Activated CD4-positive, alpha-beta memory T cell treated with anti-CD3 and anti-CD28 coated beads for 36 hours (primary cell): Measurements from ENCODE around the gene E2F4. TPM values are rescaled to one million over a fixed set of nuclear protein-coding genes. Genes with fewer than 3 reads are reported as not detected.

Experiments used
- CTCF ChIA-PET: fragments of 350-600 bp; sonication (Branson Sonifier 250); formaldehyde crosslinking; loops from one replicate; lab custom pipeline; 2021; ENCODE audit warnings: antibody characterized with exemption, inconsistent platforms; lab: Charles Lee
- POLR2A ChIA-PET: fragments of 350-600 bp; sonication (Branson Sonifier 250); formaldehyde crosslinking; loops from one replicate; lab custom pipeline; 2021; ENCODE audit warnings: antibody characterized with exemption; lab: Charles Lee
- DNase-seq: peaks from one replicate; pipeline ENCODE4 v3.0.0-alpha.2; 2020
- H3K27ac Mint-ChIP-seq: one replicate; pipeline ENCODE4 v1.8.0; 2021; ENCODE audit warnings: mixed read lengths
- H3K27me3 Mint-ChIP-seq: one replicate; pipeline ENCODE4 v1.8.0; 2021; ENCODE audit warnings: mixed read lengths
- H3K36me3 Mint-ChIP-seq: one replicate; pipeline ENCODE4 v1.8.0; 2021; ENCODE audit warnings: mixed read lengths
- H3K4me1 Mint-ChIP-seq: one replicate; pipeline ENCODE4 v1.8.0; 2021; ENCODE audit warnings: low read depth, mixed read lengths
- H3K4me3 Mint-ChIP-seq: one replicate; pipeline ENCODE4 v1.8.0; 2021; ENCODE audit warnings: mild to moderate bottlenecking, mixed read lengths
- H3K9me3 Mint-ChIP-seq: one replicate; pipeline ENCODE4 v1.8.0; 2021; ENCODE audit warnings: mixed read lengths
- intact Hi-C: fragments of 100-400 bp; cut with micrococcal nuclease; formaldehyde crosslinking; loops from one replicate; pipeline ENCODE4 v1.15.1; 2023
- total RNA-seq, 2 experiments: library from RNA; stranded (reverse); gene quantifications; one replicate each; pipeline ENCODE4 v1.2.3, GENCODE V29; 2021

E2F4 gene
- total RNA-seq, 2 experiments from 2014 or later, result 91.6 to 92.3 TPM

GRCh38 chr16:67185651-67186134 is 6.3 kb upstream of the E2F4 start:
- ChIA-PET POLR2A (interaction anchor here (1.0 to 1.5 kb wide), 2 partner anchors 11 to 41 kb away, joined by 4 read pairs; partner anchors contain the start of gene TMEM208), CTCF (interaction anchor here (0.6 to 4.0 kb wide), 34 partner anchors 9 to 236 kb away, joined by 3 to 57 read pairs (median 6); partner anchors contain the start of genes B3GNT9, CES3, FBXL8 and NOL3)
- H3K4me3 Mint-ChIP-seq, result no peak overlapping the region
- no peaks in the 10 kb centered on the region for H3K36me3 Mint-ChIP-seq
- H3K4me1 Mint-ChIP-seq, result peaks cover 12% of the 10 kb centered on the region
- no peaks in the 10 kb centered on the region for H3K9me3 Mint-ChIP-seq
- no peak overlapping the region for H3K27ac Mint-ChIP-seq
- no peak for DNase-seq
- H3K27me3 Mint-ChIP-seq, result peaks cover 8% of the 10 kb centered on the region
- intact Hi-C loops, result loop anchor here (1.0 kb wide), 2 partner anchors 167 to 208 kb away; no protein-coding TSS in a partner anchor

- CTCF ChIA-PET, result interaction anchor here (1.9 to 2.7 kb wide), 2 partner anchors 15 to 226 kb away, joined by 6 to 14 read pairs; partner anchors contain the start of genes CES3 and NOL3
- intact Hi-C loops, result no loop called here
Measured at GRCh38 chr16:67186550-67186950, 5.4 kb upstream of the E2F4 start.

GRCh38 chr16:67187175-67187890 is 4.6 kb upstream of the E2F4 start:
- intact Hi-C loops, result no loop called here
- DNase-seq, result no peak
- H3K36me3 Mint-ChIP-seq, result no peaks in the 10 kb centered on the region
- no peak overlapping the region for H3K4me3 Mint-ChIP-seq
- H3K27me3 Mint-ChIP-seq, result peaks cover 8% of the 10 kb centered on the region
- no peaks in the 10 kb centered on the region for H3K9me3 Mint-ChIP-seq
- CTCF ChIA-PET, result no interaction called here
- no peak overlapping the region for H3K27ac Mint-ChIP-seq
- H3K4me1 Mint-ChIP-seq, result peaks cover 22% of the 10 kb centered on the region
- POLR2A ChIA-PET, result no interaction called here

More at GRCh38 chr16:67186550-67186950, 5.4 kb upstream of the E2F4 start:
- POLR2A ChIA-PET, result no interaction called here
- Mint-ChIP-seq H3K27ac (no peak overlapping the region), H3K4me3 (no peak overlapping the region), H3K27me3 (peaks cover 8% of the 10 kb centered on the region), H3K36me3 (no peaks in the 10 kb centered on the region), H3K9me3 (no peaks in the 10 kb centered on the region), H3K4me1 (peaks cover 17% of the 10 kb centered on the region)
- DNase-seq, result no peak

GRCh38 chr16:67188323-67188722 is 3.6 kb upstream of the E2F4 start:
- CTCF ChIA-PET, result interaction anchor here (1.8 kb wide), 1 partner anchor 10 kb away, joined by 8 read pairs; no protein-coding TSS in a partner anchor
- H3K4me1 Mint-ChIP-seq, result peaks cover 30% of the 10 kb centered on the region
- H3K27me3 Mint-ChIP-seq, result peaks cover 8% of the 10 kb centered on the region
- peak overlapping the region; percentile 43 for H3K27ac Mint-ChIP-seq
- peaks cover 4% of the 10 kb centered on the region for H3K36me3 Mint-ChIP-seq
- H3K4me3 Mint-ChIP-seq, result no peak overlapping the region
- intact Hi-C loops, result no loop called here
- DNase-seq, result no peak
- no peaks in the 10 kb centered on the region for H3K9me3 Mint-ChIP-seq
- POLR2A ChIA-PET, result no interaction called here

GRCh38 chr16:67188798-67189197 is 3.2 kb upstream of the E2F4 start:
- Mint-ChIP-seq H3K9me3 (no peaks in the 10 kb centered on the region), H3K36me3 (peaks cover 5% of the 10 kb centered on the region), H3K27ac (no peak overlapping the region), H3K4me1 (peaks cover 35% of the 10 kb centered on the region), H3K4me3 (no peak overlapping the region), H3K27me3 (peaks cover 8% of the 10 kb centered on the region)
- DNase-seq, result no peak
- CTCF ChIA-PET, result interaction anchor here (1.3 to 1.8 kb wide), 3 partner anchors 9 to 236 kb away, joined by 5 to 8 read pairs (median 5); no protein-coding TSS in a partner anchor
- intact Hi-C loops, result no loop called here
- POLR2A ChIA-PET, result no interaction called here

GRCh38 chr16:67190041-67190440 is 1.9 kb upstream of the E2F4 start, which contains the start of gene EXOC3L1:
Gene EXOC3L1, minus strand, starts transcription at chr16:67190136. Its CDS starts 460 bp downstream, at chr16:67189676.
- intact Hi-C loops, result no loop called here
- no peaks in the 10 kb centered on the region for H3K9me3 Mint-ChIP-seq
- no peak within 1 kb of the TSS for H3K27ac Mint-ChIP-seq
- POLR2A ChIA-PET, result no interaction called here
- H3K4me1 Mint-ChIP-seq, result peaks cover 37% of the 10 kb centered on the region
- DNase-seq, result no peak
- H3K36me3 Mint-ChIP-seq, result peaks cover 10% of the 10 kb centered on the region
- H3K27me3 Mint-ChIP-seq, result peaks cover 7% of the 10 kb centered on the region
- CTCF ChIA-PET, result interaction anchor here (1.1 to 1.4 kb wide), 4 partner anchors 27 to 237 kb away, joined by 3 to 5 read pairs (median 4); no protein-coding TSS in a partner anchor
- H3K4me3 Mint-ChIP-seq, result no peak within 1 kb of the TSS

GRCh38 chr16:67190448-67191399 is 1.2 kb upstream of the E2F4 start:
- CTCF ChIA-PET, result interaction anchor here (0.6 to 1.1 kb wide), 2 partner anchors 15 to 28 kb away, joined by 3 to 5 read pairs; no protein-coding TSS in a partner anchor
- intact Hi-C loops, result no loop called here
- H3K4me3 Mint-ChIP-seq, result peak overlapping the region; percentile 91

GRCh38 chr16:67191411-67191994 is 452 bp upstream of the E2F4 start:
- peak overlapping the region; percentile 91 for H3K4me3 Mint-ChIP-seq
- intact Hi-C loops, result no loop called here
- ChIA-PET CTCF (interaction anchor here (1.4 kb wide), 1 partner anchor 31 kb away, joined by 4 read pairs; no protein-coding TSS in a partner anchor), POLR2A (interaction anchor here (1.3 kb wide), 1 partner anchor 53 kb away, joined by 4 read pairs; no protein-coding TSS in a partner anchor)
- no peak for DNase-seq
- H3K27ac Mint-ChIP-seq, result peak overlapping the region; percentile 86
- H3K9me3 Mint-ChIP-seq, result no peaks in the 10 kb centered on the region
- H3K27me3 Mint-ChIP-seq, result no peaks in the 10 kb centered on the region
- H3K4me1 Mint-ChIP-seq, result peaks cover 35% of the 10 kb centered on the region
- H3K36me3 Mint-ChIP-seq, result peaks cover 20% of the 10 kb centered on the region

More at GRCh38 chr16:67190448-67191399, 1.2 kb upstream of the E2F4 start:
- Mint-ChIP-seq H3K4me1 (peaks cover 30% of the 10 kb centered on the region), H3K9me3 (no peaks in the 10 kb centered on the region), H3K36me3 (peaks cover 13% of the 10 kb centered on the region), H3K27me3 (no peaks in the 10 kb centered on the region), H3K27ac (no peak overlapping the region)
- POLR2A ChIA-PET, result no interaction called here
- no peak for DNase-seq

GRCh38 chr16:67192781-67193361 is 916 bp downstream of the E2F4 start:
- CTCF ChIA-PET, result interaction anchor here (0.9 to 2.0 kb wide), 7 partner anchors 32 to 239 kb away, joined by 3 to 8 read pairs (median 4); partner anchors contain the start of genes CES3 and TMEM208
- Mint-ChIP-seq H3K27ac (peak overlapping the region; percentile 86), H3K36me3 (peaks cover 24% of the 10 kb centered on the region), H3K4me1 (peaks cover 39% of the 10 kb centered on the region), H3K4me3 (peak overlapping the region; percentile 91), H3K9me3 (no peaks in the 10 kb centered on the region), H3K27me3 (no peaks in the 10 kb centered on the region)
- intact Hi-C loops, result loop anchor here (1.0 kb wide), 2 partner anchors 10 to 34 kb away; partner anchors contain the start of genes MATCAP1 and TMEM208
- peak; percentile 45 for DNase-seq
- POLR2A ChIA-PET, result interaction anchor here (0.7 to 1.5 kb wide), 4 partner anchors 17 to 54 kb away, joined by 3 to 5 read pairs (median 4); partner anchors contain the start of genes FBXL8, FHOD1 and TRADD

- Mint-ChIP-seq H3K36me3 (peaks cover 24% of the 10 kb centered on the region), H3K27me3 (no peaks in the 10 kb centered on the region), H3K9me3 (no peaks in the 10 kb centered on the region), H3K4me1 (peaks cover 39% of the 10 kb centered on the region), H3K27ac (peak overlapping the region; percentile 86), H3K4me3 (peak overlapping the region; percentile 91)
- no peak for DNase-seq
- intact Hi-C loops, result no loop called here
- CTCF ChIA-PET, result interaction anchor here (1.4 to 2.0 kb wide), 3 partner anchors 33 to 240 kb away, joined by 3 to 7 read pairs (median 6); partner anchors contain the start of gene TMEM208
- POLR2A ChIA-PET, result interaction anchor here (1.5 kb wide), 1 partner anchor 34 kb away, joined by 5 read pairs; the partner anchor contains the start of genes FBXL8 and TRADD
Measured at GRCh38 chr16:67193536-67193935, 1.6 kb downstream of the E2F4 start.
